ENCODE results near the gene SUPT3H. TPM values are rescaled to one million over a fixed set of nuclear protein-coding genes. Genes with fewer than 3 reads are reported as not detected.

Gene SUPT3H
- polyA plus RNA-seq, 1 donor (not counting 4 experiments of a cell fraction or from before 2014, with no cell fraction given), result 7.6 TPM

- peaks cover 15% of the 10 kb centered on the region for H3K4me1 ChIP-seq (ENCODE audit: control insufficient read depth, extremely low read depth, insufficient read depth, low read length)
- FAIRE-seq (no peak), DNase-seq (ENCODE audit: low read depth, low spot score) (no peak)
- no peaks in the 10 kb centered on the region for H3K79me2 ChIP-seq (ENCODE audit: control insufficient read depth, insufficient read depth, low read length)
- no peaks in the 10 kb centered on the region for H4K20me1 ChIP-seq (ENCODE audit: control insufficient read depth, extremely low read depth, insufficient read depth, low read length)
- H3K4me2 ChIP-seq (ENCODE audit: control insufficient read depth, extremely low read depth, insufficient read depth, low read depth, low read length), result no peak overlapping the region
- H3K36me3 ChIP-seq (ENCODE audit: control insufficient read depth in 2 of 2, extremely low read depth in 1 of 2, insufficient read depth in 2 of 2, low read length in 2 of 2), result no peaks in the 10 kb centered on the region
- no peak overlapping the region for H3K4me3 ChIP-seq (ENCODE audit: control insufficient read depth in 2 of 3, extremely low read depth in 1 of 3, insufficient read depth in 2 of 3, low read depth in 1 of 3, low read length in 3 of 3)
- no peak overlapping the region for H3K27ac ChIP-seq (ENCODE audit: control insufficient read depth, insufficient read depth, low read length)
- H3K9me3 ChIP-seq (ENCODE audit: control insufficient read depth, low read depth, low read length), result no peaks in the 10 kb centered on the region
- no peaks in the 10 kb centered on the region for H3K27me3 ChIP-seq (ENCODE audit: control insufficient read depth, extremely low read depth, insufficient read depth, low read length)
- TF ChIP-seq EZH2 (IDR thresholded peaks at IDR 0.05; ENCODE audit: low read length) (no peak), CTCF (optimal IDR thresholded peaks at IDR 0.05 in 1 of 3, IDR thresholded peaks at IDR 0.05 in 1 of 3, conservative IDR thresholded peaks at IDR 0.05 in 1 of 3; ENCODE audit: extremely low read depth in 1 of 3, insufficient read depth in 2 of 3, low read length in 3 of 3) (no peak)
- no peak overlapping the region for H3K9ac ChIP-seq (ENCODE audit: control insufficient read depth, extremely low read depth, insufficient read depth, low read length)
- H2AFZ ChIP-seq (ENCODE audit: control insufficient read depth, low read length), result no peak overlapping the region
- no peaks in the 10 kb centered on the region for H3K9me1 ChIP-seq (ENCODE audit: control insufficient read depth, extremely low read depth, insufficient read depth, low read length)
- dilution Hi-C loops (cut with MboI; ENCODE audit: extremely low pct_ligation_motif_present, low sequenced_read_pairs), result no loop called here
Observed at GRCh38 chr6:44965708-44966107, 412.0 kb downstream of the SUPT3H start.

DNA sequence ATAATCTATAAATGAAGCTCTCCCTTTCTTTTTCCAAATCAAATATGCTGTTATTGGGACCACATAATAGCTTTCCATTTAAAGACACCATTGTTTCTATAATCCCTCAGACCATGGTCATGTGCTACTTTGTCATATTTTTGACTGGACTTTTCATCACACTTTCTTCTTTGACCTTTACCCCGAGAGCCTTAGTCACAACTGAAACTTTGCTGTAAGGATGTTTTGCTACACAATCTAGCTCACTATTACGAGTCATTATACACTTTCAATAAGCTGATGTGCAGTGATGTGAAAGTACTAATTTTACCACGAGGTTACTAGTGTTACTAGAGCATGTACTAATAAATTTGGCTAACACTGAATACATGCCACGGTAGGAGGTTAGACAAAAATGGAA is 416.8 kb downstream of the SUPT3H start:
- H3K36me3 ChIP-seq (ENCODE audit: control insufficient read depth in 2 of 2, extremely low read depth in 1 of 2, insufficient read depth in 2 of 2, low read length in 2 of 2), result no peaks in the 10 kb centered on the region
- FAIRE-seq, result no peak
- H3K27me3 ChIP-seq (ENCODE audit: control insufficient read depth, extremely low read depth, insufficient read depth, low read length), result no peaks in the 10 kb centered on the region
- H3K9me3 ChIP-seq (ENCODE audit: control insufficient read depth, low read depth, low read length), result no peaks in the 10 kb centered on the region
- no peak for DNase-seq (ENCODE audit: low read depth, low spot score)
- no peak overlapping the region for H3K4me3 ChIP-seq (ENCODE audit: control insufficient read depth in 2 of 3, extremely low read depth in 1 of 3, insufficient read depth in 2 of 3, low read depth in 1 of 3, low read length in 3 of 3)
- TF ChIP-seq EZH2 (IDR thresholded peaks at IDR 0.05; ENCODE audit: low read length) (no peak), CTCF (optimal IDR thresholded peaks at IDR 0.05 in 1 of 3, IDR thresholded peaks at IDR 0.05 in 1 of 3, conservative IDR thresholded peaks at IDR 0.05 in 1 of 3; ENCODE audit: extremely low read depth in 1 of 3, insufficient read depth in 2 of 3, low read length in 3 of 3) (no peak)
- H3K9ac ChIP-seq (ENCODE audit: control insufficient read depth, extremely low read depth, insufficient read depth, low read length), result no peak overlapping the region
- peaks cover 2% of the 10 kb centered on the region for H3K4me1 ChIP-seq (ENCODE audit: control insufficient read depth, extremely low read depth, insufficient read depth, low read length)
- no peak overlapping the region for H3K27ac ChIP-seq (ENCODE audit: control insufficient read depth, insufficient read depth, low read length)
- no peaks in the 10 kb centered on the region for H3K79me2 ChIP-seq (ENCODE audit: control insufficient read depth, insufficient read depth, low read length)
- H3K9me1 ChIP-seq (ENCODE audit: control insufficient read depth, extremely low read depth, insufficient read depth, low read length), result no peaks in the 10 kb centered on the region
- dilution Hi-C loops (cut with MboI; ENCODE audit: extremely low pct_ligation_motif_present, low sequenced_read_pairs), result no loop called here
- H4K20me1 ChIP-seq (ENCODE audit: control insufficient read depth, extremely low read depth, insufficient read depth, low read length), result no peaks in the 10 kb centered on the region
- H3K4me2 ChIP-seq (ENCODE audit: control insufficient read depth, extremely low read depth, insufficient read depth, low read depth, low read length), result no peak overlapping the region
- no peak overlapping the region for H2AFZ ChIP-seq (ENCODE audit: control insufficient read depth, low read length)
